GM21619 (cell line): ENCODE data around the gene PEX14.

Experiments
- ATAC-seq: cut with Tn5 transposase; IDR thresholded peaks from one replicate; pipeline ENCODE4 v1.9.1; 2021; ENCODE audit not compliant: unreplicated experiment

Gene PEX14

GRCh38 chr1:10662090-10662688, 187.4 kb downstream of the PEX14 start:
- ATAC-seq: no peak

GRCh38 chr1:10662824-10663677, 188.3 kb downstream of the PEX14 start:
- ATAC-seq: no peak

- ATAC-seq: no peak
Observed at GRCh38 chr1:10663678-10664035, 188.9 kb downstream of the PEX14 start.

DNA sequence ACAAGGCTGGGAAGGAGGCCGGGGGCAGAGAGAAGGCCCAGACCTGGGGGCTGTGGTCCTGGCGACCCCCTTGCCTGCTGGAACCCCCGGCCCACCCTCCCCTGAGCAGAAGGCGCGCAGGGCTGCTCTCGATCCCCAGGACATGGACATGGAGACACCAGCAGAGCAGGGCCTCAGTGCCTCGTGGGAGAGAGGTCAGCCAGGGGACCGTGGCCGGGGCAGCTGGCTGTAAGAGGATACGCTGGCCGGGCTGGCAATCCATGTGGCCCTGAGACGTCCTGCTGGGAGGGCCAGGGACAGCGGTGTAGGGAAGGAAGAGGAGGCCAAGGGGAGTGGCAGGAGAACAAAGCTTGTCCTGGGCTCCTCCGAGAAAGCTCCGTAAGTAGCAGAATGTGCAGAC, 189.5 kb downstream of the PEX14 start:
- no peak for ATAC-seq

DNA sequence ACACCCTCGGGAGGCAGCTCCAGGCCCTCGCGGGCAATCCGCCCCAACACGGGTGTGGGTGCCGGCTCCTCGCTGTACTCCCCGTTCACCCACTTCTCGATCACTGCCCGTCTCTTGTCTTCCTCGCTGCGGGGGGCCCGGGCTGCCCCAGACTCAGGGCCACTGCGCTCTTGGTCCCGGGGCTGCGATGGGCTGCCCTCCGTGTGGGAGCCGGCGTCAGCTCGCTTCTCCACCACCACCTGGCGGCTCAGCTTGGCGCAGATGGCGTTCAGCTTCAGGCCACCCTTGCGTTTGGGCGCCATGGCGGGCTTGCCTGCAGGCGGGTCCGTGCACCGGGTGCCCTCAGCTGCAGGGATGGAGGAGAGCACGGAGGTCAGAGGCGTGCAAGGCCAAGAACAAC, 190.5 kb downstream of the PEX14 start:
- no peak for ATAC-seq

GRCh38 chr1:10665930-10666850, 191.4 kb downstream of the PEX14 start:
- no peak for ATAC-seq

DNA sequence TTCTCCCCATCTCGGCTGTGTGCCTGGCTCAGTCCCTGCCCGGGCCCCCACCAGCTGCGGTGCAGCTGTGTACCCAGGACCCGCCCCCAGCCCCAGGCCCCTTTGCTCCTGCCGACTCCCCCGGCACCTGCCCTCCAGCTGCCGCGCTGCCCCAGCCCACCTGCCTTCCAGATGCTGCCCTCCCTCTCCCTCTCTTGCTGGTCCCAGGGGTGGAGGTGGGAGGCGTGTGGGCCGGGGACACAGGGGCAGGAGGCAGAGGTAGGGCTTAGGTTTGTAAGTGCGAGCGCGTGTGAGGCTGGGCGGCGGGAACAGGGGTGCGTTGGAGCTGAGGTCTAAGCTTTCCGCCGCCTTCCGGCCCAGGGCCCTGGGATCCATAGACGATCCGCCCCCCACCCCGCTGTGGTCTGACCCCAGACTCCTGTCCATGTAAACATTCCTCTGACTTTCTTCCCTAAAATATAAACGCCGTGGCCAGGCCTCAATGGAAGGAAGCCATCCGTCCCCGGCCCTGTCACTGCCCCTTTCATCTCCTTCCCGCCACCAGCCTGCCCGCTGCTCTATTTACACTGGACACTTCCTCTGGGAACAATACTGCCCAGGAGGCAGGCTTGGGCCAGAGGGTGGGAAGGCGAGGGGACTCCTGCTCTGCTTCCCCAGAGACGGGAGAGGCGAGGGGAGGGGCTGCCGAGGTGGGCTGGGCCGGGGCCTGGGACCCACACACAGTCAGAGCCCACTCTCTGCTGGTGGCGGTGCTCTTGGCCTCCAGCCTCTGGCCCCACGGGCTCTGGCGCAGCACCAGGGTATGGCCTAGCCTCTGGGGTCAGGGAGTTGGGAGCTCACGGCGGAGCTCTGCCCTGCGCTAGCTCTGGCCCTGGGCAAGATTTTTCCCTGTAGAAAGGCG, 193.4 kb downstream of the PEX14 start:
- no peak for ATAC-seq

GRCh38 chr1:10669570-10669969, 194.8 kb downstream of the PEX14 start:
- no peak for ATAC-seq

GRCh38 chr1:10670190-10670589, 195.4 kb downstream of the PEX14 start:
- no peak for ATAC-seq

- ATAC-seq: no peak
Observed at GRCh38 chr1:10671090-10671489, 196.3 kb downstream of the PEX14 start.

DNA sequence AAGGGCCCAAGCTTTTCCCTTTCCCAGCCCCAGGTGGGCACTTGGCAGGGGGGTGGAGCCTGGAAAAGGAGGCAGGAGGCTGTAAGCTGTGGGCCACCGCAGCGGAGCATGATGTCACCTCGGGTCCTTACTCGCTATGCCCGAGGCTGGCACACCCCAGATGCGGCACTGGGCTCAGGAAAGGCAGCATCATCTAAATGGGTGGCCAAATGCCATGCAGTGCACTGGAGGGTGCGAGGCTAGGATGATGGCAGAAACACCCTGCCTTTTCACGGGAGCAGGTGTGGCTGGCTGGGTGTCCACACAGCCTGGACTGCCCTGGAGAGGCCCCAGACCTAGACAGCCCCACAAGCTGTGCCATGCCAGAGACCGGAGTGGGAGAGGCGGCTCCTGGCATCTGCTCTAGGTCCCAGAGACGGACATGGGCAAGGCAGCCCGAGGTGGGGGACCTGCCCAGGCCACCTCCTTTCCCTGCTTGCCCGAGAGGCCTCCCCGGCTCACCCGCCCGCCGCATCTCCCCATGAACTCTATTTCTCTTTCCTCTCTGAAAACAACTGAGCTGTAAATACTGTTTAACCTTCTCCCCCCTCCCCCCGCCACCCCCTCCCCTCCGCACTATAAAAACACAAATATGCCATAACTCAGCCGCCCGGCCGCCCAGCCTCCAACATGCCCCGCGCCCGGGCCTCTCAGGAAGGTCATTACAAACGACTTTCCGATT, 197.0 kb downstream of the PEX14 start:
- no peak for ATAC-seq

DNA sequence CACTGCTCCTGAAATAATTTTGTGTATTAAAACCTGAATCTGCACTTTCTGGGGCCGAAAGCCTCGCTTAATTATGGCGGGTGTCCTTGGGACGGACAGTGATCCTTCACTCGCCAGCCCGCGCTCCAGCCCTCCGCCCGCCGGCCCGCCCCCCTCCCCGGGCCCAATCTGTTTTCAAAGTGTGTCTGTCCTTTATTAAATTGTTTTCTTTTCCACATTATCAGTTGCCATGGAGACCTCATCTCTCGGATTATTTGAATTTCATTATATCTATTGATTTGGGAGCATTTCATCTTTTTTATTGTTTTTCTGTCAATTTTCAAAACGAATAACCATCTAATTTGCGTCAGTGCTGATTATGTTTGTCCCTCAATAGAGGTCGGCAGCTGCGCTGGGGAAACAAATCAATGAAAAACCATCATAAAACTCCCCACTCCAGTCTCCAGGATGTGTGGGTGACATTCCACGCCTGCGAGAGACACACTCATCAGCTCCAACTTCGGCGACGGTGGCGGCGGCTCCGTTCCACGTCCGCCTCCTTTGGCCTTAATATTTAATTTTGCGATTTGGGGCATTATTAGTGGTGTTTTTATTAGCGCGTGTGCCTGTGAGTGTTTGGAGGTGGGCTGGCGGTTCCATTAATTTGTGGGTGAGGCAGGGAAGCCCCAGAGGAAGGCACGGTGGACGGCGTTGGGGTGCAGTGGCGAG, 197.7 kb downstream of the PEX14 start:
- no peak for ATAC-seq

DNA sequence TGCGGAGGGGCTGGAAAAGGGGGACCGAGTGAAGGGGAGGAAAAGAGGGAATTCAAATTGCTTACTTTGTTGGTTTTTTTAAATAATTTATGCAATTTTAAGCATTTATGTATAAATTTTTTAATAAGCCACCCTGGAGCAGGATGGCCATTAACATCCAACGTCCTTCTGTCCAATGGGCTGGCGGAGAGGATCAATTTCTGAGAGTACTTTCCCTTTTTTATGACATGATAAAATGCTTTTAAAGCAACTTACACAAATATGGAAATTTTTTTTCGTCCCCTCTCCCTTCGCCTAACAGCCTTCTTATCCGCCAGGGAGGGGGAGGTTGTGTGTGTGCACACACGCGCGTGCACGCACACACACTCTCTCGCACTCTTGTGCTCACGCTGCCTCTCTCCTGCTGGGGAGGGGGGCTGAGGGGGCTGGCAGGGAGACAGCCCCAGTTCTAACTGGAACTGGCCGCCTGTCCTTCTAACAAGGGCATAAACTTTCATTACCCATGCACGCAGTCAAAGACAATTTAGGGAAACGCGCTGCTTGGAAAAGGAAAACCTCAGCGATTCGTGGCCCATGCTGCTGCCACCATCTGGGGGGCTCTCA, 198.5 kb downstream of the PEX14 start:
- ATAC-seq: no peak

DNA sequence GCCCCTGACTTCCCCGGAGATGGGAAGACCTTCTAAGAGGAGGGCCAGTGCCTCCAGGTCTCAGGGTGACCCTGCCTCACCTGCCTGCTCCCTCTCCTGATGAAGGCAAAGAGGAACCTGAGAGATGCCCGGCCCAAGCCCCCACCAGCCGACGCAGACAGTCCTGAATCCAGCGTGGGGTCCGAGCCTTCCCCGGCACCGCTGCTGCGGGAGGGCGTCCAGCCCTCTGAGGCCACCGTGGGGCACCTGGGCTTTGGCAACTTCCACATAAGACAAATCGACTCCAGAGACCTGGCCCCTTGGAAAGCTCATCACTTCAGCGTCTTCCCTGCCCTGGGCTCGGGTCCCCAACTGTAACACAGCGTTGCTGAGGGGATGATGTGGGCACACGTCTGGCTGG, 199.5 kb downstream of the PEX14 start:
- ATAC-seq: no peak

DNA sequence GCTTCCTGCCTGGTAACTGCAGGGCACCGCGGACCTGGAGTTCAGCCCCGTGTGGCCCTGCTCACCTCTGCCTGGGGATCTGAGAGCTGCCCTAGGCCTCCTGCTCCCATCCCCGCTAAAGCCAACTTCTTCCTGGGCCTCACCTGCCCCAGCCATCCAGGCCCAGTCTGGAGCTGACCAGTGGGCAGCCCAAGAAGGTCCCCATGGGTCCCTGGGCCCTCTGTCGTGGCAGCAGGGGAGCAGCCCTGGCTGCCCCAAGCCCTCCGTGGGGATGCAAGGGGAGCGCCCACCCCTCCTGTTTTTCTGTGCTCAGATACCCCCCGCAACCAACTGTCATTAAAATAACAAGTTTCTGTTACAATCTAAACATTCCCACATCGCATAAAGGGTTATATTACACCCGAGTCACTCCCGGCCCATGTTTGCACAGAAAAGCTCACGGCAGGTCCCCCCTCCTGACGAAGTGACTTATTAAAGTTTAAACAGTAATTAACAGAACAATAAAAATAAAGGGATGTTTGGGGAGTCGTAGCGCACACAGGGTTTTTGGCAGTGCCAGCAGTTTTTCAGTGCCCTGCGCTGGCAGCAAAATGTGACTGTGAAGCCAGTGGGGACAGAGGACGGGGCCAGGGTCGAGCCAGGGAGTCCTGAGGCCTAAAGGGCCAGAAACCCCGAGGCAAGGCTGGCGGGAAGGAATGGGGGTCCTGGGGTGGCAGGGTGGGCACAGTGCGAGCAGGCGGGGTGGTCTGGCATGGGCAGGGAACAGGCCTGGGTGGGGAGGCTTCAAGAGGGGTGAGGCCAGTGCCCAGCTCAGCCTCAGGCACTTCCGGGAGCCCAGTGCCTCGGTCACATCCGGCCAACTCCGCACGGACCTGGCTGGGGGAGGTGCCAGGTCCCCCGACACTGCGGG, 200.2 kb downstream of the PEX14 start:
- ATAC-seq: no peak

GRCh38 chr1:10675813-10676212, 201.1 kb downstream of the PEX14 start:
- ATAC-seq: no peak

DNA sequence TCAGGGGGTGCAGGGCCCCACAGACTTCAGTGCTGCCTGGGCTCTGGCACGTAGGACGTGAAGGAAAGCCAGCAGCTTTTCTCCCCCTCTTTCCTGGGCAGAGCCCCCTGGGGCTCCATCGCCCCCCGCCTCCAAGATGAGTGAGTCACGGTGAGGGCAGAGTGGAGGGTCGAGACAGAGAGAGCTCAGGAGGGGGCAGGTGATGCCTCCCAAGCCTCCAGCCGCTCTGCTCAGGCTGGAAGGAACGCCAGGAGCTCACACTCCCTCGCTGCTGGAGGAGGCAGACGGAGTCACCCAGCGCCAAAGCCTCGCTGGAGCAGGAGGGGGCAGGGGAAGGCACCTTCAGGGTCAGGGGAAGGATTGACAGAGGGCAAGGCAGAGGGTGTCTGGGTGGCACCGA, 202.2 kb downstream of the PEX14 start:
- no peak for ATAC-seq
